Measurements from ENCODE around the gene ADARB2.

The ADARB2 gene

GRCh38 chr10:1210667-1211066 is 526.7 kb downstream of the ADARB2 start:
- TF ChIP-seq, protein P1, sequence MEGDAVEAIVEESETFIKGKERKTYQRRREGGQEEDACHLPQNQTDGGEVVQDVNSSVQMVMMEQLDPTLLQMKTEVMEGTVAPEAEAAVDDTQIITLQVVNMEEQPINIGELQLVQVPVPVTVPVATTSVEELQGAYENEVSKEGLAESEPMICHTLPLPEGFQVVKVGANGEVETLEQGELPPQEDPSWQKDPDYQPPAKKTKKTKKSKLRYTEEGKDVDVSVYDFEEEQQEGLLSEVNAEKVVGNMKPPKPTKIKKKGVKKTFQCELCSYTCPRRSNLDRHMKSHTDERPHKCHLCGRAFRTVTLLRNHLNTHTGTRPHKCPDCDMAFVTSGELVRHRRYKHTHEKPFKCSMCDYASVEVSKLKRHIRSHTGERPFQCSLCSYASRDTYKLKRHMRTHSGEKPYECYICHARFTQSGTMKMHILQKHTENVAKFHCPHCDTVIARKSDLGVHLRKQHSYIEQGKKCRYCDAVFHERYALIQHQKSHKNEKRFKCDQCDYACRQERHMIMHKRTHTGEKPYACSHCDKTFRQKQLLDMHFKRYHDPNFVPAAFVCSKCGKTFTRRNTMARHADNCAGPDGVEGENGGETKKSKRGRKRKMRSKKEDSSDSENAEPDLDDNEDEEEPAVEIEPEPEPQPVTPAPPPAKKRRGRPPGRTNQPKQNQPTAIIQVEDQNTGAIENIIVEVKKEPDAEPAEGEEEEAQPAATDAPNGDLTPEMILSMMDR (IDR thresholded peaks at IDR 0.05; ENCODE audit: low read depth, low read length): no peak
- H3K4me3 ChIP-seq (ENCODE audit: low read depth, low read length): no peak overlapping the region

DNA sequence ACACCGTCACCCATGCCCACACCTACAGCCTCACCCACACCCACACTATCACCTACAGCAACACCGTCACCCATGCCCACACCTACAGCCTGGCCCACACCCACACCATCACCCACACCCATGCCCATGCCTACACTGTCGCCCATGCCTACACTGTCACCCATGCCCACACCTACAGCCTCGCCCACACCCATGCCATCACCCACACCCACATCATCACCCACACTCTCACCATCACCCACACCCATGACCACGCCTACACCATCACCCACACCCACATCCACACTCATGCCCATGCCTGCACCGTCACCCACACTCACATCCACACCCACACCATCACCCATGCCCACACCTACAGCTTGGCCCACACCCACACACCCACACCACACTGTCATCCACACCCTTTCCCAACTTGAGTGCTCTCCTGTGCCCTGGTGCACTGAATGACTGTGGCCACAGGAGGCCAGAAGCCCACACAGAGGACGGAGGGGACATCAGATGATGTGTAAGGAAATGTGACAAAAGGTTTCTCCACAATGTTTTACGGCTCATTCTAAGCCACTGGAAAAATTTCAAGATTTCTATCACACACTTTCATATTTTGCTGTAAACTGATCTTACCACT is 527.9 kb downstream of the ADARB2 start:
- H3K4me3 ChIP-seq (ENCODE audit: low read depth, low read length): no peak overlapping the region
- TF ChIP-seq, protein P1 (IDR thresholded peaks at IDR 0.05; ENCODE audit: low read depth, low read length): no peak

- TF ChIP-seq, protein P1 (IDR thresholded peaks at IDR 0.05; ENCODE audit: low read depth, low read length): no peak
- no peak overlapping the region for H3K4me3 ChIP-seq (ENCODE audit: low read depth, low read length)
Observed at GRCh38 chr10:1208366-1209311, 528.7 kb downstream of the ADARB2 start.

DNA sequence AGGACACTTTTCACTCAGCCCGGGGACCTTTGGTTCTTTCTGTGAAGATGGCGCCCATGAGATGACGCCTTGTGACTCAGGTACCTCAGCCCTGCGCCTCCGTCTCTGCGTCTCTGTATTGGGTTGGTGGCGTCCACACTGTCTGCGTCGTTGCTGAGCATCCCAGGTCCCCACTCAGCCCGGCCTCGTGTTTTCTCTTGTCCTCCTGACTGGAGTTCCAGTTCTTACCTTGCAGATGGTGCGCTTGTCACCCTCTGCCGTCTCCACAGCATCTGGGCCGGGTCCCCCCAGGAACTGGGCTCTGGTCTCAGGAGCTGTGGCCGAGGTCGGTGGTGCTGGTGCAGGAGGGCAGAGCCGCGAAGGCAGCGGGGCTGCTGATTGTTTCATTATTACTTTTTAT is 530.7 kb downstream of the ADARB2 start:
- H3K4me3 ChIP-seq (ENCODE audit: low read depth, low read length): no peak overlapping the region
- TF ChIP-seq, protein P1 (IDR thresholded peaks at IDR 0.05; ENCODE audit: low read depth, low read length): no peak

- no peak overlapping the region for H3K4me3 ChIP-seq (ENCODE audit: low read depth, low read length)
- TF ChIP-seq, protein P1 (IDR thresholded peaks at IDR 0.05; ENCODE audit: low read depth, low read length): no peak
Observed at GRCh38 chr10:1206101-1206500, 531.2 kb downstream of the ADARB2 start.

GRCh38 chr10:1205450-1206030 is 531.8 kb downstream of the ADARB2 start:
- H3K4me3 ChIP-seq (ENCODE audit: low read depth, low read length): no peak overlapping the region
- TF ChIP-seq, protein P1 (IDR thresholded peaks at IDR 0.05; ENCODE audit: low read depth, low read length): no peak
